ENCODE results near the gene ADTRP. TPM values are rescaled to one million over a fixed set of nuclear protein-coding genes. Genes with fewer than 3 reads are reported as not detected.

ADTRP gene
- total and polyA plus RNA-seq, 10 of the 15 experiments (the other 5 are each of a cell fraction or from before 2014, with no cell fraction given), result 0.10 to 2.6 (median 2.1) TPM

GRCh38 chr6:11730641-11731040 is 48.0 kb downstream of the ADTRP start (continued):
- TF ChIP-seq ZNF217 (IDR thresholded peaks at IDR 0.05), result no peak
- peak; percentile 62; the same call in 1 of the 2 replicates for TF ChIP-seq EED (IDR thresholded peaks at IDR 0.05; ENCODE audit: low read depth)
- TF ChIP-seq, protein P1, sequence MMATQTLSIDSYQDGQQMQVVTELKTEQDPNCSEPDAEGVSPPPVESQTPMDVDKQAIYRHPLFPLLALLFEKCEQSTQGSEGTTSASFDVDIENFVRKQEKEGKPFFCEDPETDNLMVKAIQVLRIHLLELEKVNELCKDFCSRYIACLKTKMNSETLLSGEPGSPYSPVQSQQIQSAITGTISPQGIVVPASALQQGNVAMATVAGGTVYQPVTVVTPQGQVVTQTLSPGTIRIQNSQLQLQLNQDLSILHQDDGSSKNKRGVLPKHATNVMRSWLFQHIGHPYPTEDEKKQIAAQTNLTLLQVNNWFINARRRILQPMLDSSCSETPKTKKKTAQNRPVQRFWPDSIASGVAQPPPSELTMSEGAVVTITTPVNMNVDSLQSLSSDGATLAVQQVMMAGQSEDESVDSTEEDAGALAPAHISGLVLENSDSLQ (IDR thresholded peaks at IDR 0.05), result peak; percentile 19; the same call in 1 of the 2 replicates
- TF ChIP-seq CREB1 (IDR thresholded peaks at IDR 0.05; ENCODE audit: low read depth), result peak; percentile 39; the same call in 1 of the 2 replicates
- TF ChIP-seq CEBPB (IDR thresholded peaks at IDR 0.05; ENCODE audit: borderline replicate concordance in 1 of 2, low read depth in 2 of 2, low read length in 2 of 2), result no peak
- TF ChIP-seq TCF3 (IDR thresholded peaks at IDR 0.05; ENCODE audit: borderline replicate concordance, insufficient read depth, low read depth, low read length), result peak; percentile 96
- TF ChIP-seq NR2C2 (IDR thresholded peaks at IDR 0.05; ENCODE audit: borderline replicate concordance, control insufficient read depth, insufficient read length, low read depth), result no peak
- TF ChIP-seq ZNF24 (IDR thresholded peaks at IDR 0.05), result no peak
- TF ChIP-seq, protein P2, sequence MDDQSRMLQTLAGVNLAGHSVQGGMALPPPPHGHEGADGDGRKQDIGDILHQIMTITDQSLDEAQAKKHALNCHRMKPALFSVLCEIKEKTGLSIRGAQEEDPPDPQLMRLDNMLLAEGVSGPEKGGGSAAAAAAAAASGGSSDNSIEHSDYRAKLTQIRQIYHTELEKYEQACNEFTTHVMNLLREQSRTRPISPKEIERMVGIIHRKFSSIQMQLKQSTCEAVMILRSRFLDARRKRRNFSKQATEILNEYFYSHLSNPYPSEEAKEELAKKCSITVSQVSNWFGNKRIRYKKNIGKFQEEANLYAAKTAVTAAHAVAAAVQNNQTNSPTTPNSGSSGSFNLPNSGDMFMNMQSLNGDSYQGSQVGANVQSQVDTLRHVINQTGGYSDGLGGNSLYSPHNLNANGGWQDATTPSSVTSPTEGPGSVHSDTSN (IDR thresholded peaks at IDR 0.05; ENCODE audit: insufficient replicate concordance, low read depth, low read length), result peak; percentile 26
- TF ChIP-seq RAD21 (IDR thresholded peaks at IDR 0.05; ENCODE audit: insufficient read depth, low read depth, low read length), result 0 out of 2 replicates have a peak, but pooled peaks have one; percentile 24
- no peak for TF ChIP-seq MLLT1 (IDR thresholded peaks at IDR 0.05)
- TF ChIP-seq, protein P3, sequence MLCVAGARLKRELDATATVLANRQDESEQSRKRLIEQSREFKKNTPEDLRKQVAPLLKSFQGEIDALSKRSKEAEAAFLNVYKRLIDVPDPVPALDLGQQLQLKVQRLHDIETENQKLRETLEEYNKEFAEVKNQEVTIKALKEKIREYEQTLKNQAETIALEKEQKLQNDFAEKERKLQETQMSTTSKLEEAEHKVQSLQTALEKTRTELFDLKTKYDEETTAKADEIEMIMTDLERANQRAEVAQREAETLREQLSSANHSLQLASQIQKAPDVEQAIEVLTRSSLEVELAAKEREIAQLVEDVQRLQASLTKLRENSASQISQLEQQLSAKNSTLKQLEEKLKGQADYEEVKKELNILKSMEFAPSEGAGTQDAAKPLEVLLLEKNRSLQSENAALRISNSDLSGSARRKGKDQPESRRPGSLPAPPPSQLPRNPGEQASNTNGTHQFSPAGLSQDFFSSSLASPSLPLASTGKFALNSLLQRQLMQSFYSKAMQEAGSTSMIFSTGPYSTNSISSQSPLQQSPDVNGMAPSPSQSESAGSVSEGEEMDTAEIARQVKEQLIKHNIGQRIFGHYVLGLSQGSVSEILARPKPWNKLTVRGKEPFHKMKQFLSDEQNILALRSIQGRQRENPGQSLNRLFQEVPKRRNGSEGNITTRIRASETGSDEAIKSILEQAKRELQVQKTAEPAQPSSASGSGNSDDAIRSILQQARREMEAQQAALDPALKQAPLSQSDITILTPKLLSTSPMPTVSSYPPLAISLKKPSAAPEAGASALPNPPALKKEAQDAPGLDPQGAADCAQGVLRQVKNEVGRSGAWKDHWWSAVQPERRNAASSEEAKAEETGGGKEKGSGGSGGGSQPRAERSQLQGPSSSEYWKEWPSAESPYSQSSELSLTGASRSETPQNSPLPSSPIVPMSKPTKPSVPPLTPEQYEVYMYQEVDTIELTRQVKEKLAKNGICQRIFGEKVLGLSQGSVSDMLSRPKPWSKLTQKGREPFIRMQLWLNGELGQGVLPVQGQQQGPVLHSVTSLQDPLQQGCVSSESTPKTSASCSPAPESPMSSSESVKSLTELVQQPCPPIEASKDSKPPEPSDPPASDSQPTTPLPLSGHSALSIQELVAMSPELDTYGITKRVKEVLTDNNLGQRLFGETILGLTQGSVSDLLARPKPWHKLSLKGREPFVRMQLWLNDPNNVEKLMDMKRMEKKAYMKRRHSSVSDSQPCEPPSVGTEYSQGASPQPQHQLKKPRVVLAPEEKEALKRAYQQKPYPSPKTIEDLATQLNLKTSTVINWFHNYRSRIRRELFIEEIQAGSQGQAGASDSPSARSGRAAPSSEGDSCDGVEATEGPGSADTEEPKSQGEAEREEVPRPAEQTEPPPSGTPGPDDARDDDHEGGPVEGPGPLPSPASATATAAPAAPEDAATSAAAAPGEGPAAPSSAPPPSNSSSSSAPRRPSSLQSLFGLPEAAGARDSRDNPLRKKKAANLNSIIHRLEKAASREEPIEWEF (IDR thresholded peaks at IDR 0.05; ENCODE audit: insufficient replicate concordance, low read depth, low read length), result no peak
- peak; percentile 36 for TF ChIP-seq MTA2 (IDR thresholded peaks at IDR 0.05; ENCODE audit: low read depth)
- TF ChIP-seq, protein P4, sequence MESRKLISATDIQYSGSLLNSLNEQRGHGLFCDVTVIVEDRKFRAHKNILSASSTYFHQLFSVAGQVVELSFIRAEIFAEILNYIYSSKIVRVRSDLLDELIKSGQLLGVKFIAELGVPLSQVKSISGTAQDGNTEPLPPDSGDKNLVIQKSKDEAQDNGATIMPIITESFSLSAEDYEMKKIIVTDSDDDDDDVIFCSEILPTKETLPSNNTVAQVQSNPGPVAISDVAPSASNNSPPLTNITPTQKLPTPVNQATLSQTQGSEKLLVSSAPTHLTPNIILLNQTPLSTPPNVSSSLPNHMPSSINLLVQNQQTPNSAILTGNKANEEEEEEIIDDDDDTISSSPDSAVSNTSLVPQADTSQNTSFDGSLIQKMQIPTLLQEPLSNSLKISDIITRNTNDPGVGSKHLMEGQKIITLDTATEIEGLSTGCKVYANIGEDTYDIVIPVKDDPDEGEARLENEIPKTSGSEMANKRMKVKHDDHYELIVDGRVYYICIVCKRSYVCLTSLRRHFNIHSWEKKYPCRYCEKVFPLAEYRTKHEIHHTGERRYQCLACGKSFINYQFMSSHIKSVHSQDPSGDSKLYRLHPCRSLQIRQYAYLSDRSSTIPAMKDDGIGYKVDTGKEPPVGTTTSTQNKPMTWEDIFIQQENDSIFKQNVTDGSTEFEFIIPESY (IDR thresholded peaks at IDR 0.05), result no peak
- no peak for TF ChIP-seq SP1 (IDR thresholded peaks at IDR 0.05; ENCODE audit: low read depth, low read length)
- TF ChIP-seq ETV6 (conservative IDR thresholded peaks at IDR 0.05 in 1 of 2, IDR thresholded peaks at IDR 0.05 in 1 of 2; ENCODE audit: borderline replicate concordance in 1 of 2, low read depth in 1 of 2), result peak in 1 of 2 experiments; percentile 67; a peak in 1 of 4 replicates
- TF ChIP-seq IKZF1 (conservative IDR thresholded peaks at IDR 0.05), result peak; percentile 60
- TF ChIP-seq POLR2A (IDR thresholded peaks at IDR 0.05; ENCODE audit: low read depth, low read length), result peak; percentile 25; the same call in 1 of the 2 replicates
- TF ChIP-seq ZNF384 (IDR thresholded peaks at IDR 0.05; ENCODE audit: borderline replicate concordance, low read depth, low read length), result no peak
- no peak for TF ChIP-seq GABPA (IDR thresholded peaks at IDR 0.05; ENCODE audit: low read depth)
